HG03103 (cell line): Measurements from ENCODE around the gene PSMA2.
"Not testable (repeated sequence)": the region's sequence is repeated elsewhere in the genome, so short reads cannot be mapped to it uniquely, and the experiment has no call there.

ENCODE experiments used
- ATAC-seq: cut with Tn5 transposase; IDR thresholded peaks from one replicate; pipeline ENCODE4 v1.9.1; 2021; ENCODE audit warnings: low read depth; ENCODE audit not compliant: unreplicated experiment

PSMA2 gene

GRCh38 chr7:42910306-42910705 is 21.7 kb downstream of the PSMA2 start:
- no peak for ATAC-seq

DNA sequence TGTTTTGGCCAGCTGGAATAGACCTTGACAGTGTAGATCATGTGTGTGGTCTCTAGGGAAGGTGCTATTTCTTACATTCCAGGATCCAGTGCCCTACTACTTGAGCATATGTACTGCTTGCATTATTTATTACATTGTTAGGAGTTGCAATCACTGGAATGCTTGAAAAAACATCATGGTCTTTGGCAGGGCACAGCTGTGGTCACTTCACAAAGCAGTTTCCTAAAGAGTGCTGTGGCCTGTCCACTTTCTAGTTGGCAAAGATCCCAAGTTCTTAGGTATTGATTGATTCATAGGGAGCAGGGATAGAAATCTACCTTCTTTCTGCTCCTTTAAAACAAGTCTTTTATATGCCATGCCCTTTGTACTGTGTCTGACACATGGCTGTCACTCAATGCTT is 24.7 kb downstream of the PSMA2 start:
- ATAC-seq, result no peak

GRCh38 chr7:42906181-42906580 is 25.8 kb downstream of the PSMA2 start:
- no peak for ATAC-seq

GRCh38 chr7:42902331-42902730 is 29.6 kb downstream of the PSMA2 start:
- no peak for ATAC-seq

DNA sequence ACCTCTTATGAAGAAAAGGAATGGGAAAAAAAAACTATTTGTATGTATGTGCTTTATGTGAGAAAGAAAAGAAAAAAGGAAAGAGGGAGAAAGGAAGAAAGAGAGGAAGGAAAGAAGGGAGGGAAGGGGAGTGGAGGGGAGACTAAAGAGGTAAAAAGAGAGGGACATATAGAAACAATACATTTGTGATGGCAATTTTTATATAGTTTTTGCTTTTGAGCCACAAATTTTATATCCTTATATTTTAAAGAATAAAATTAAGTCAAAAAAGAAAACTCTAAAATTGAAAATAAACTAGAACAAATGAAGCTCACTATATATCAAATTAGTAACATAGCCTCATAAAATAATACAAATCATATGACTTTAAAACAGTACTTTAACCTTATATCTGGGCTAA is 31.1 kb downstream of the PSMA2 start:
- no peak for ATAC-seq

- no peak for ATAC-seq
These were observed 38.4 kb downstream of the PSMA2 start for GRCh38 chr7:42893346-42894240.

DNA sequence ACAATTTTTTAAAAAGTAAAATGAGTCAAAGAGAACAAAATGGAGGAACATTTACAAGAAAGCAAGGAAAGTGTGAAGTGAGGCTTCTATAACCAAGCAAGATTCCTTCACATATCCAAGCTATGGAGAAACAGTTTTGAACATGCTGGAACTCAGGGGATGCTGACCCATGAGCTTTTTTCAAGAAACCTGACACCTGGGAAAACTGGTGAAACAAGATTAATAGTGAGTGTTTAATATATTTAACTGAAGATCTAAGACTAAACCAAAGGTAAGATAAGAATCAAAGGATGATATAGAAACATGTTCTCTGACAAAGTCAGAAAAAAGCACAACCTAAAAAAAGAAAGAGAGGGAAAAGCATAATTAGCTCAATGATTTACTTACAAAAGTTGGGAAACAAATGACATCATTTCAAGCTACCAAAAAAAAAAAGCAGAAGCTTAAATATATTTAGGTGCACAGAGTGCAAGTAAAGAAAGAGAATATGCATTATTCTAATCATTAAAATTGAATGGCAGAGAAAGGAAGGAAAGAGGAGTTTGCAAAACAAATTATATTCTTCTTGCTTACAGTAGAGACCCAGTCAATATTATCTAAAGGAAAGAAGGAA is 45.0 kb downstream of the PSMA2 start:
- no peak for ATAC-seq

GRCh38 chr7:42886129-42886528 is 45.8 kb downstream of the PSMA2 start:
- ATAC-seq, result no peak

GRCh38 chr7:42885183-42885582 is 46.8 kb downstream of the PSMA2 start:
- ATAC-seq, result not testable (repeated sequence)

GRCh38 chr7:42883950-42884349 is 48.0 kb downstream of the PSMA2 start:
- no peak for ATAC-seq

DNA sequence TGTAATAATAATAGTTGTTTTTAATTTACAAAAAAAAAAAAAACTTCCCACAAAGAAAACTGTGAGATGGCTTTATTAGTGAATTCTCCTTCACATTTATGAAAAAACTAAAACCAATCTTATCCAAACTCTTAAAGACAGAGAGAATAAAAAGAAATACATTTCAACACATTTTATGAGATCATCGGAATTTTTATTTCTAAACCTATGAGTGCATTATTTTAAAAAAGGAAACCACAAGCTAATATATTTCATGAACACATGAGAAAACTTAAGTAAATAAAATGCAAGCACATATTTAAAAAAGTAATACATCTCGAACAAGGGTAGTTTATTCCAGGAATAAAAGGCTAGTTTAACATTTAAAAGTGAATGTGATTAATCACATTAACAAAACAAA is 51.6 kb downstream of the PSMA2 start:
- no peak for ATAC-seq

DNA sequence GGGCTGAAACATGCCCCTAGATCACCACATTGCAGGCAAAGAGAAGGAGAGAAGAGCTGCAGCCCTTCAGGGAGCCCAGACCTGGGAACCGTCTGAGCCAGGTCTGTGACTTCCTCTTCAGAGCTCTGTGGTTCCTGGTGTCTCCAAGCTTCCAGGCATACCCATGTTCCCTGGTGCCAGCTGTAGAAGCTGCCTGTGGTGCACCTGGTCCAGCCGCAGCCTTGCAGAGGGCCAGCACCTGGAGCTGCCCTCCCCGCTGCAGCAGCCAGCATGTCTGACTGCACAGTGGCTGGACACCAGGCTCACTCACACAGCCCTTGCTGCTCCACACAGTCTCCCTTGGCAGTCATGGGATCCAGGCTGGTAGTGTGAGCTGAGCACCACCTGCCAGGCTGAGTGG is 53.7 kb downstream of the PSMA2 start:
- no peak for ATAC-seq

GRCh38 chr7:42877862-42878261 is 54.1 kb downstream of the PSMA2 start:
- ATAC-seq, result no peak

GRCh38 chr7:42876182-42877068 is 55.5 kb downstream of the PSMA2 start:
- peak; percentile 95 for ATAC-seq

- peak; percentile 98 for ATAC-seq
These were observed 62.6 kb downstream of the PSMA2 start for GRCh38 chr7:42869131-42870020.

DNA sequence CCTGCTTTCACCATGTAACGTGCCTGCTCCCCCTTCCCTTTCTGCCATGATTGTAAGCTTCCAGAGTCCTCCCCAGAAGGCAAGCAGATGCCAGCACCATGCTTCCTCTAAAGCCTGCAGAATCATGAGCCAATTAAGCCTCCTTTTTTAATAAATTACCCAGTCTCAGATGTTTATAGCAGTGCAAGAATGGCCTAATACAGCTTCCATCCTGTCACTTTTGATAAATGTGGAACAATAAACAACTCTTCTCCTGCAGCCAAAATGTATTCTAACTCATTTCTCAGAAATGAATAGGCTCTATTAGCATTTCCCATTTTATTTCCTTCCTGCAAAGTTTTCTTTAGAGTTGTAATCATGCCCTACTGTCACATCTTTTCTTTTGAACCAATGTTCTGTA is 63.5 kb downstream of the PSMA2 start:
- no peak for ATAC-seq
